ENCODE measurements around the gene ZNF221.

The ZNF221 gene

DNA sequence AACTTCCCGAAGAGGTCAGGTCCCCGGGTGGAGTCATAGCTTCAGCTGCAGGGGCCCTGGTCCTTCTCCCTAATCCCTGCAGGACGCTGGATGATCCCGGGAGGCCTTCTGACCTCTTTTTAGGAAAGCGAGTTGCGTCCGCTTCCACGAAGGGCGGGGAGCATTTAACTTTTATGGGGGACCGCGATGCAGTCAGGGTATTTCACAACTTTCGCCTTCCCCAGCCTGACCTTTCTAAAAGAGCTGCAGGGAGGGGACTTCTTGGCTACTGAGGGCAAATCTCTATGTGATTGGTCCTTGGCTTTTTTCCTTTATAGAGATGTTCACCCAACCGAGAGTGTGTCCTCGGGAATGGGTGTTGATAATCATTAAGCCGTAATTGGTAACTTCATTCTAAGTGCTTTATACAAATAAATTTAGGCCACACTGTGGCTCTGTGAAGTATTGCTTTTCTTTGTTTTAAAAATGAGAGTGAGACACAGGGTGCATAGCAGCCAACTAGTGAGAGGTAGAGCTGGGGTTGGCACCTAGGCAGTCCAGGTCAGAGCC is 52.5 kb downstream of the ZNF221 start:
- no peak for TF ChIP-seq CTCF (IDR thresholded peaks at IDR 0.05; ENCODE audit: control extremely low read depth, extremely low read depth, low read depth, missing control alignments)
- POLR2A ChIA-PET = no interaction called here
- peak; percentile 29 for DNase-seq (ENCODE audit: extremely low spot score)
- CTCF ChIA-PET = interaction anchor here (0.9 to 1.2 kb wide), 2 partner anchors 25 to 92 kb away, joined by 3 read pairs; no protein-coding TSS in a partner anchor

DNA sequence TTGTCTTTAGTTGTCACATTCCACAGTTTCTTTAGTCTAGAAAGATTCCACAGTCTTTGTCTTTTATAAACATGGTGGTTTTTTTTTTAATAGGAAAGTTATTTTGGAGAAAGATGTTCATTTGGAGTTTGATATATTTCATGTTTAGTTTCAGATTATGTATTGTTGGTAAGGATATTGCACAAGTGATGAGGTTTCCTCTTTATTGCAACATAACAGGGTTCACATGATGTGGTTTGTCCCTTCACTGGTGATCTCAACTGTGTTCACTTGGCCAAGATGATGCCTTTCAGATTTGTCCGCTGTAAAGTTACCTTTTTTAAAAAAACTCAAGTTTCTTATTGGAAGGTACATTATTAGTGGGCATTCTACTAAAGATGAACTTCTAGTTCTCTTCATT is 54.9 kb downstream of the ZNF221 start:
- ChIA-PET CTCF (no interaction called here), POLR2A (no interaction called here)
- TF ChIP-seq CTCF (IDR thresholded peaks at IDR 0.05; ENCODE audit: control extremely low read depth, extremely low read depth, low read depth, missing control alignments) = no peak
- DNase-seq (ENCODE audit: extremely low spot score) = no peak

DNA sequence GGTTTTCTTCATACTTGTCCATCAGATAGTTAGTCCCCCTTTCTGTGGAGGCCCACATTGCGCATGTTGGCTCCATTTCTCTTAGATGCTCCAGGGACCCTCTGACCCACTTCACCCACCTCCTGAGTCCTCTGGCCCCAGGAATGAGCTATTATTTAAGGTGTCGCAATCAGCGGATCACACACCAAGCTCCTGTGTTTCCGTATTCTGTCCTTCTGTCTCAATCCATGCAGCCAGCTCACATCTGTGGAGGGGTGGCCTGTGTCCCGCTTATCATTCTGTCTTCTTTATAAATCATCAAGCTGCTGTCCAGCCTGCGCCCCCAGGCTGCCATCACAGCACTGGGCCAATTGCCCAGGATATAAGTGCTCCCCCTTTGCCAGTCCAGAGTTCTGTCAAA is 56.4 kb downstream of the ZNF221 start:
- ChIA-PET CTCF (no interaction called here), POLR2A (no interaction called here)
- no peak for TF ChIP-seq CTCF (IDR thresholded peaks at IDR 0.05; ENCODE audit: control extremely low read depth, extremely low read depth, low read depth, missing control alignments)
- DNase-seq (ENCODE audit: extremely low spot score) = no peak

DNA sequence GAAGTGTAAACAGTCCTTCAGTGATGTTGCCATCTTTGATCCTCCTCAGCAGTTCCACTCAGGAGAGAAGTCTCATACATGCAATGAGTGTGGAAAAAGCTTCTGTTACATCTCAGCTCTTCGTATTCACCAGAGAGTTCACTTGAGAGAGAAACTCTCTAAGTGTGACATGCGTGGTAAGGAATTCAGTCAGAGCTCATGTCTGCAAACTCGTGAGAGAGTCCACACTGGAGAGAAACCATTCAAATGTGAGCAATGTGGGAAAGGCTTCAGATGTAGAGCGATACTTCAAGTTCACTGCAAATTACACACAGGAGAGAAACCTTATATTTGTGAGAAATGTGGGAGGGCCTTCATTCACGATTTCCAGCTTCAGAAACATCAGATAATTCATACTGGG is 59.4 kb downstream of the ZNF221 start:
- DNase-seq (ENCODE audit: extremely low spot score) = no peak
- CTCF ChIA-PET = no interaction called here
- no peak for TF ChIP-seq CTCF (IDR thresholded peaks at IDR 0.05; ENCODE audit: control extremely low read depth, extremely low read depth, low read depth, missing control alignments)
- POLR2A ChIA-PET = no interaction called here

Measured in GM10248 (cell line).